Subcutaneous adipose tissue (tissue), 4 donors: ENCODE measurements around the gene ABHD8. TPM values are rescaled to one million over a fixed set of nuclear protein-coding genes. Genes with fewer than 3 reads are reported as not detected.

ENCODE experiments used
- total RNA-seq, 4 donors: library from RNA; depleted of rRNA; stranded (reverse); fragments of >200 nt; gene quantifications; one replicate each; pipeline ENCODE4 v1.1.0, GENCODE V29; 2016
- TF ChIP-seq, protein P1 (sequence below): fragments of 450-650 bp; IDR thresholded peaks from one replicate; pipeline ENCODE4 v1.5.1; 2016; ENCODE audit warnings: low read depth, mild to moderate bottlenecking, control low read depth, antibody characterized with exemption, moderate library complexity

Gene ABHD8
- total RNA-seq, 4 donors from 2014 or later, result 6.2 to 17.5 (median 12.1) TPM

DNA sequence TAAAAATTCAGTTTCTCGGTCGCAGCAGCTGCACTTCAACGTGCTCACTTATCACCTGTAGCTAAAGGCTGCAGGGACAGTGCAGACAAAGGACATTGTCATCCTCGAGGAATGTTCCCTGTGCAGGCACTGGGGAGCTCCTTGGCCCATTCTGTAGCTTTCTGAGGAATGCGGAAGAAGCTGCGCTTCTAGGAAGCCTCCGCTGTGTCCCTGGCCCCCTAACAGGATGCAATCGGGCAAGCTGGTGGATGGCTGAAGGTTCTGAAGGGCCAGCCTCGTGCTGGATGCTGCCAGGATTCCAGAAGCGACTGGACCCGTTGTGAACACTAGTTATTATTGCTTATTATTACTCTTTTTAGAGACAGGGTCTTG lies 23.4 kb upstream of the ABHD8 start:
- TF ChIP-seq, protein P1, sequence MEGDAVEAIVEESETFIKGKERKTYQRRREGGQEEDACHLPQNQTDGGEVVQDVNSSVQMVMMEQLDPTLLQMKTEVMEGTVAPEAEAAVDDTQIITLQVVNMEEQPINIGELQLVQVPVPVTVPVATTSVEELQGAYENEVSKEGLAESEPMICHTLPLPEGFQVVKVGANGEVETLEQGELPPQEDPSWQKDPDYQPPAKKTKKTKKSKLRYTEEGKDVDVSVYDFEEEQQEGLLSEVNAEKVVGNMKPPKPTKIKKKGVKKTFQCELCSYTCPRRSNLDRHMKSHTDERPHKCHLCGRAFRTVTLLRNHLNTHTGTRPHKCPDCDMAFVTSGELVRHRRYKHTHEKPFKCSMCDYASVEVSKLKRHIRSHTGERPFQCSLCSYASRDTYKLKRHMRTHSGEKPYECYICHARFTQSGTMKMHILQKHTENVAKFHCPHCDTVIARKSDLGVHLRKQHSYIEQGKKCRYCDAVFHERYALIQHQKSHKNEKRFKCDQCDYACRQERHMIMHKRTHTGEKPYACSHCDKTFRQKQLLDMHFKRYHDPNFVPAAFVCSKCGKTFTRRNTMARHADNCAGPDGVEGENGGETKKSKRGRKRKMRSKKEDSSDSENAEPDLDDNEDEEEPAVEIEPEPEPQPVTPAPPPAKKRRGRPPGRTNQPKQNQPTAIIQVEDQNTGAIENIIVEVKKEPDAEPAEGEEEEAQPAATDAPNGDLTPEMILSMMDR, result no peak

DNA sequence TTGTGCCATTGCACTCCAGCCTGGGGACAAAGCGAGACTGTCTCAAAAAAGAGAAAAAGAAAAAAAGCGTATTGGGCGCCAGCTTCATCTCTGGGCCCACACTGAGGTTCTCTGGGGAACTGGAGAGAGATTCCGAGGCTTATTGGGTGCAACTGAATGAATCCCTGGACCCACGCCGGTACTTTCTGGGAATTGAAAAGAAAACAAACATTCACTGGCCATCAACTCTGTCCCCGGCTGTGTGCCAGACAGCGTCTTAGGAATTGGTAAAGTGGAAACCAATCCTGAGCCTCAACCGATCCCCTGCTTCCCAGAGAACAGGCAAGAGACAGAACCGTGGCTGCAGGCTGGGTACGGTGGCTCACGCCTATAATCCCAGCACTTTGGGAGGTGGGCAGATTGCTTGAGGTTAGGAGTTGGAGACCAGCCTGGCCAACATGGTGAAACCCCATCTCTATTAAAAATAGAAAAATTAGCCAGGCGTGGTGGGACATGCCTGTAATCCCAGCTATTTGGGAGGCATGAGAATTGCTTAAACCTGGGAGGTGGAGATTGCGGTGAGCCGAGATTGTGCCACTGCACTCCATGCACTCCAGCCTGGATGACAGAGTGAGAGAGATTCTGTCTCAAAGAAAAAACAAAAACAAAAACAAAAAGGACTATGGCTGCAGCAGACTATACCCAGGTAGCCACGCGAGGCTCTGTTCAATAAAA lies 22.8 kb upstream of the ABHD8 start:
- TF ChIP-seq, protein P1, result no peak

DNA sequence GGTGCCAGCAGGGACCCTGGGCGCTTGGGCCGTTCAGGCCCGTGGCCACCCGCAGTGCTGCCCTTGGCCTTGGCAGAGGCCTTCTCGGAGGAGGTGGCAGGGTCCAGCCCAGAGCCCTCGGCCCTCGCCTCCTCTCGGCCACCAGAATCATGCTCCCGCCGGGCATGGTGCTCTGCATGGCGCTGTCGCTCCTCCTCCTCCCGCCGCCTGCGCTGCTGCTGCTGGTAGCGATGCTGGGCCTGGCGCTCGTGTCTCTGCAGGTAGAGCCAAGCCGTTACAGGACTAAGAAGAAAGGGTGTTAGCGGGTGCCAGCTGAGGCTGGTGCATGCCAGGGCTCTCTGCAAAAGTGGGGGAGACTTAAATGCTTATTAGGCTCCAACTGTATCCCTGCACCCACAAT lies 21.9 kb upstream of the ABHD8 start:
- TF ChIP-seq, protein P1, result no peak

DNA sequence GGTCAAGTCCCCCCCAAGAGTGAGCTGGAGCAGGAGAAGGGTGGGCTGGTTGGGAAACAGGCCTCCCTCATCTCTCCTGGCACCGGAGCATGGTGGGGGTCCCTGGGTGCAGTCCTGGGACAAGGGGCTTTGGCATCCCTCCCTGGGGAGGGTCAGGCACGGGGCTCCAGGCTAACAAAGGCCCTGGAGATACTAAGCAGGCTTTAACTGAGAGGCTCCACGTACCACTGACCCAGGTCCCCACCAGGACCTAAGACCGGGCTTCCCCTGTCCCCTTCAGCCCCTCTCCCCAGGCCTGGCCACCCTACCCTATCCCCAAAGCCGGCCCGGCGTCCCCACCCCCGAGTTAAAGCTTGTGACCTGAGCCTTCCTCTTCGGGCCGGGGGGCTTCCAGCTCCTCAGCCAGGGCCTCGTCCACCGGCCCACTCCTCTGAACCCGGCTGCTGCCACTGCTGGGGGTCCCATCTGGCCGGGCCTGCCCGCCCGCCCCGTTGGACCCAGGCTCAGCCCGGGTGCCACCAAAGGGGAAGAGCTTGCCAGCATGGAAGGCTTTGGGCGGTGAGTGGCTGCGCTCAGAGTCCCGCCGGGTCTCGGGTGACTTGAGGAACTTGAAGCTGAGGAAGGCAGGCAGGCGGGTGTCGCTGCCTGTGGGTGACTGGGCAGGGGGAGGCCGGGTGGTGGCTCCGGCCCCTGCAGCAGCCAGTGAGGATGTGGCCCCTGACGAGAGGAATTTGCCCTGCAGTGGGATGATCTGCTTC lies 21.3 kb upstream of the ABHD8 start:
- TF ChIP-seq, protein P1, result no peak

DNA sequence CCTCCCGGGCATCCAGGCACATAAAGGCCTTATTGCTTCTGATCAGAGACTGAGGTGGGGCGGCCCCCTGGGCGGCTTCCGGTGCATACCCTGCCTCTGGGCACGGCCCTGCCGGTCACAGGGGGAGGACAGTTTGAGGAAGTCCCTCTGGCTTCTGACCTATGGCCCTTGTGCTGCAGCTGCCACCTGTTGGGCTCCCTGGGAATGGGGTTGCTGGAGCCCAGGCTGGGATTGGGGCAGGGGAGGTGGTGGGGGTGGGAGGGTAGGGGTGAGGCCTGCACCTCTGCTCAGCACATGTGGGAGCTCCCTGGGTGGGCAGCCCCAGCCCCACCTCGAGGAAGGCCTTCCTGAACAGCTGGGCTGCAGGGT lies 20.7 kb upstream of the ABHD8 start:
- TF ChIP-seq, protein P1, result no peak

DNA sequence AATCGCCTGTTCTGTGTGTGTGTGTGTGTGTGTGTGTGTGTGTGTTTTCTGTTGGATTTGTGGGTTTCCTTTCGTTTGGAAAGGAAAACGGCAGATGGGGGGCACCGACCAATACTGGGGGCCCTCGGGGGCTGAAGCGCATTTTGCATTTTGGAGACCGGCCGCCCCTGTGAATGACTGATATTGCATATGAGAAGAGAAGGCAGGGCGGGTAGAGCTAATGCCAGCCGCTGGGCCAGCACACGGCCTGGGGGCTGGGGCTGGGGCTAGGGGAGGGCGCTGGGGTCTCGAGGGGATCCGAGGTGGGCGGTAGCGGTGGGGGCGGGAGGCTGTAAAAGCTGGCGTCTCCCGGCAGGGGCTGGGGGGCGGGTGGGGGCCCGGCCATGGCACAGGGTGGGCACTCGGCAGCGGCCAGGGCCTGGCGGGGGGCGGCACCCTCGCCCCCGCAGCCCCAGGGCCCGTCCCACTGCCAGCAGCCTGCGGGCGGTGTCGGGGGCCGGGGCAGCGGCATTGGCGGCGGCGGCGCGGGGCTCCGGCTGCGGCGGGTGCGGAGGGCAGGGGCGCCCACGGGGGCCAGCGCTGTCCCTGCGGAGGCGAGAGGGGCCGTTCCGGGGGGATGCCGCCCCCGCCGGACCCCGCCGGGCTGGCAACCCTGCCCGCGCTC lies 20.2 kb upstream of the ABHD8 start:
- TF ChIP-seq, protein P1, result no peak

DNA sequence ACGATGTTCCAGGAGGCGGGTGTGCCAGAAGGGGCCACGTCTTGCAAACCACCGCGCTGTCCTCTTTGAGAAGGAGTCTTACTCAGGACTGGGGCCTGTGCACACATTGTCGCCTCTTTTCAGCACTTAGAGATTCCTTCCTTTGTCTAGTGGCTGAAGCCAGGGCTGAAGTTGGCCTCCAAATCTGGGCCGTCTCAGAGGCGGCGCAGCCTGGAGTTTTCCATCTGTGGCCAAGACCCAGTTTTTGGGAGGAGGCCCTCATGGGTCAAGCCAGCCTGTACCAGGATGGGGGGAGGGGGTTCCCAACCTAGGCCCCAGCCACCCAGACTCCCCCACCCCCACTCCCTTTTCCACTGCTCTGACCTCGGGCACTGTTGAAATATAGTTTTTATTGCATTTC lies 19.6 kb upstream of the ABHD8 start:
- TF ChIP-seq, protein P1, result no peak
